NAMALWA (cell line): ENCODE data around the gene IGFBP3.

Experiments
- DNase-seq: peaks from one replicate; pipeline ENCODE4 v3.0.0-alpha.2; 2015; ENCODE audit warnings: low spot score

IGFBP3 gene

DNA sequence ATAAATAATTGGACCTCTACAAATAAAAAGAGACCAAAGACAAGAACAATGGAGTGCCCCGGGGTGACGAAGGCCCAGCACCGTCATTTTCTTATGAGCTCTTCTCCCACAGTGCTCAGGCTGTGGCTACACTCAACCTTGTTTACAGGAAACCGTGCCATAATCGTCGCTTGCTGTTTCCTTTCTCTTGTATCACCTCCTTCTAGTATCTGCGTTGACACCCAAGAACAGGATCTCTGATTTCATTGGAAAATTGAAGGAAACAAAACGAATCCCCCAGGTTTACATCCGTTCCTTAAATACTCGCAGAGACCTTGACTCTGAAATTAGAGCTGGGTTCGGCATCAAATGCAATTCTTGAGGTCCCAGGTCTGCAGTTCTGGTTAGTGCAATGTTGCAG, 1.7 kb upstream of the IGFBP3 start:
- peak; percentile 50 for DNase-seq

DNA sequence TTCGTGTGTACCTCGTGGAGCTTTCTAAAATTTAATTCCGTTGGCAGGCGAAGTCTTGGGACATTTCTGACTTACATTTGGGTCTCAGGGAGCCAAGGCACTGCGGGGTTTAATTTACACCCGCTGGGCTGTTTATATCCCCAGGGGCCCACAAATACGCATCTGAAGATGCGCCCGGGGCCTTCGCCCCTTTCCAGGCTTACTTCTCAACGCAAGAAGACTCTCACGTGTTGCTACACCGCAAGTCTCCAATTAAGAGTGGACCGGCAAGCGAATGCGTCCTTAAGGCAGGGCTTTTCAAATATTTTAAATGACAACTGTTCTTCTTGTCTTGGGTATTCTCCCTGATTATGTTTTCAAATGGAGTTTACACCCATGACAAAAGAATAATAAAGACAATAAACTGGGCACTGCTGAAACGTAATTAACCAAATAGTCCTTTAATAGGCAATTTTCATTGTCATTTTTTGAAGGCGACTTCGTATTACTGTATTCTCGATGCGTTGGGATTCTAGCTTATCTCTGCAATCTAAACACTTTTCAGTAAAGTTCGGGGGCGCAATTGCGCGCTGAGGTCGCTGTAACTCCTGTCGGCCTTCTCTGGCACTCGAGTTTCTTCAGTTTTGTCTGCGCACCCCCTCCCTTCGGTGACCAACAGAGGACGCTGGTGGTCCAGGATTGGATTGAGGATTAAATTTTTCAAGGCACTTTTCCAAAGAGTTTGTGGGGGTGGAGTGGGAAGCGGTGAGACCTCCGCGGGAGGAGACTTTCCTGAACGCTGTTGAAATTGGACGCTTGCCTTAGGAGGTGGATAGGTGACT, 837 bp upstream of the IGFBP3 start:
- DNase-seq, result peak; percentile 39

DNA sequence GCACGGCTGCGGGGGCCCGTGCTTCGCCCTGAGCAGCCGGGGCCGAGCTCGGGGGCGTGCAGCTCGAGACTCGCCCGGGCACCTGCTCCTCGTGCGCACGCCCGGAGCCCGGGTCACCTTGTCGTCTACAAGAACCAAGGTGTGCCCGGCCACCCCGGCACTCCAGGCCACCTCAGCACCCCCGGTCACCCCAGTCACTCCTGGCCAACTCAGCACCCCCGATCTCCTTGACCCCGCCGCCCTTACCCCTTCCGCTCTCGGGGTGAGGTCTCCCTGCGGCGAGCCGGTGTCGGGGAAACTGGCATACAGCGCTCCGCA, 268 bp upstream of the IGFBP3 start:
- DNase-seq, result no peak

DNA sequence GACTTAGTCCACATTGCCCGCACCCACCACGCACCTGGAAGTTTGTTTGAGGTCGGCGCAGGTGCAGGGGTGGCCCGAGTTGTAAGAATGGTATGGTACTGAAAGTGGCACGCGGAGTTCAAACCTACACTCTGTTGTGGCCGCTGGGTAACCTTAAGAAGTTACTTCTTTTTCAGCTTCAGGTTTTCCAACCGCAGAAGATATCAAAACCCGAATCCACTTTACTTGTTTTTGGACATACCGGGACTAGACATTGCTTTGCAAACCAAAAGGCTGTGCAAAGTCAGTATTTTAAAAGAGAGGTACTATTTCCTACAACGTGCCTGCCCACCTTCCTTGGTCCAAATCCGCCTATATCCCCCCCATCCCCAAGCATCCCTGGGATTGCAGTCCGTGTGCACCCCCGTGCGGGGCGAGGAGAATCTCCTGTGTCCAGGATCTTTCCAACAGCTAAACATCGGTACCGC, 1.0 kb downstream of the IGFBP3 start:
- DNase-seq, result no peak

DNA sequence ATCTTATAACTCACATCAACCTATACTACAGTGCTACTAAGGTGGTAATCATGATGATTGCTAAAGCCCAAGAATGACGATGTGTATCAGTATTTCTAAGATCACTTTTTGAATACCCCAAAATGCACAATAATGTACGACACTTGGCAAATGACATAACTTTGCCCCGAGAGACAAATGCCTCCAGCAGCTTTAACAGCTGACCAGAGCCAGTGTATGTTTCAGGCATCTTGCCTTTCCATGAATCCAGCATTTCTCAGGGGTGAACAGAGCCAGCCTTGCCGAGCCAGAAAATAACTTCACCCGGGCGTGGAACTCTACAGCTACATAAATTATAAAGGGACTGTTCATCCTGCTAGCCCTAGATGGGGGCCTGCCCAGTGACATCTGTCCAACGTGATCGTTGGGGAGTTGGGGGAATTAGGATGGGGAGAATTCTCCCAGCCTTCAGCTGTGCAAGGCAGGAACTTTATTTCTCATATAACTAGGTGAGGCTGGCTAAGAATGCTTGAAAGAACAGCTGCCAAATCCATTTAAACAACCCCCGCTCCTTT, 1.8 kb downstream of the IGFBP3 start:
- no peak for DNase-seq

DNA sequence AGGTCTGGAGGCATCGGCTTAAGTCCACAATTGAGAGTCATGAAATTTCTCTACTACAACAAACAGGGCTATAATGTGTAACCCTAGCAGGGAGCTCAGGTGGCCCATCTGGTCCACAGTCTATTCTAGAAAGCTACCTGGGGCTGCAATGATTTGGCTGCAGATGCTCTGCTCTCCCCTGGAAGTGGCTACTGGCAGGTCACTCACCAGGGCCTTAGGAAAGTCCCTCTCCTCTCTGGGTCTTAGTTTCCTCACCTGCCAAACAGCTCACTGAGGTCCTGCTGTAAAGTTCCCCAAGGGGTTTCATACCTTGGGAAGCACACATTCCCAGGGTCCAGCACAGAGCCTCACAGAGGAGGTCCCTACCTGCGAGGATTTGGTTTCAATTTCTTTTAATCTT, 2.5 kb downstream of the IGFBP3 start:
- no peak for DNase-seq

DNA sequence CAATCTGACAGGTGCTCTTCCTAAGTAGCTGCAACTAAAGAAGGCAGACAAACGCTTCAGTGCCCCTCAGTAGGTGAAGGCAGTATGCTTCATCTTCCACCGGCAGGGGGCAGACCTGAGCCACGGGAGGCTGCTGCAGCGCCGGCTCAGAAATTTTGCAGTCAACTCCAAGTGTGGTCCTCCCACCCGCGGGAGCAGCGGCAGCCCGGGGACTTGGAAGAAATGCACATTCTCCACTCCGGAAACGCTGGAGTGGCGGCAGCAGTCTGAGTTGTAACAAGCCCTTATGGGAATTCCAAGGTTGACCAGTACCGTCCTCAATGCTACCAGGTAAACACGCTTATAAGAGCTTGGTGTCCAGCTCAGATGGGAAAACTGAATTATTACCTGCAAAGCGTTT, 3.4 kb downstream of the IGFBP3 start:
- peak; percentile 82 for DNase-seq

DNA sequence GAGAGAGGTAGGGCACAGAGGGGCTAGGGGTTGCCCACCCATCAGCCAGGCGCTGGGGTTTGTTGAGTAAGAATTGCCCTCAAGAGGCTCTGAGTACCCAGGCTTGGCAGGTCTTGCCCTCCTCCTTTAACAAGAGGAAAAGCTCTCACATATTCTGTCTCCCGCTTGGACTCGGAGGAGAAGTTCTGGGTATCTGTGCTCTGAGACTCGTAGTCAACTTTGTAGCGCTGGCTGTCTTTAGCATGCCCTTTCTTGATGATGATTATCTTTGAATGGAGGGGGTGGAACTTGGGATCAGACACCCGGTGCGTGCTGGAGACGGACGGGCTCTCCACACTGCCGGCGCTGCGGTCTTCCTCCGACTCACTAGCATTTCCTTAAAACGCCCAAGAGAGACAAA, 4.0 kb downstream of the IGFBP3 start:
- no peak for DNase-seq

DNA sequence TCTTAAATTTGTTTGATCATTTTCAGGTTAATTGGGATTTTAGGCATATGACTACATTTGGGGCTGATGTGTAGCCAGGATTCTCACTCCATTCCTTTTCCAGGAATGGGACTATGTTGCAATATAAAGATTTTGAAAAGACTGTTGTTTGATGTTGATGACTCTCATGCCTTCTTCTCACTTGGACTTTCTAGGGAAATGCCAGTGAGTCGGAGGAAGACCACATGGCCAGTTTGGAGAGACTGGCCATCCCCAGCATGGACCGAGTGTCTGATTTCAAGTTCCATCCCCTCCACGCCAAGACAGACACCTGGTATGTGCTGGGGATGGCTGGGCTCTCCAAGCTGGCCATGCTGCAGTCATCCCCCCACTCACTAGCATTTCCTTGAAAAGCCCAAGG, 5.5 kb downstream of the IGFBP3 start:
- no peak for DNase-seq

DNA sequence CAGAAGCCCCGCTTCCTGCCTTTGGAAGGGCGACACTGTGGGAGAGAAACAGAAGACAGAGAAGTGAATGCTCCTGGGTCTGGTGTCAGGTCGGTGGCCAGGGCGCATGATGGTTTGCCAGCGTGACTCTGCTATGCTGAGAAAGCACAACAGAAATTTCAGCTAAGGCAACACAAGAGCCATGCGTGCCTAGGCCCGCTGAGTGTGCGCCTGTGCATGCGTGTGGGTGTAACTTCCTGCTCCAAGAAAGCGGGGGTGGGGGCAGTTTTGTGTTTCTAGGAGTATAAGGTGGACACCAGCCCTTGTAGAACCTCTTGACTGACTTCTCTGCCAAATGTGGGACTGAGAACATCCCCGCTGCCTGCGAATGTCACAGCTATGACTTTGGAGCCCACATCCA, 6.2 kb downstream of the IGFBP3 start:
- DNase-seq, result no peak

DNA sequence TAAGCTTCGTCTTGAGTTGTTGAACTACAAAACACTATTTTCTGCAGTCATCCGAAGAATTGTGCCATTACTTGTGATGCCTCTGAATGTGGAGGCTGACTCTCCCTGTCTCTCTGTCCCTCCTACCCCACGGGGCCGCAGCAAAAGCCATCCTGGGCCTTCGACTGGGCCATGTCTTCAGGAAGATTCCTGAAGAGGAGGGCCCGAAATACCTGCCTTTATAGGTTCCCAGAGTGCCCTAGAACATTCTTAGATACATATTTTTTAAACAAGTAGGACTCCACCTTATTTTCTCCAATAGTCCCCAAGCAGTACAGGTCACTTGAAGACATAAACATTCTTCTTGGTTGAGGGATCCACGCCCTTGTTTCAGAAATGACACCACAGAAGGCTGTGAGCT, 8.1 kb downstream of the IGFBP3 start:
- no peak for DNase-seq

DNA sequence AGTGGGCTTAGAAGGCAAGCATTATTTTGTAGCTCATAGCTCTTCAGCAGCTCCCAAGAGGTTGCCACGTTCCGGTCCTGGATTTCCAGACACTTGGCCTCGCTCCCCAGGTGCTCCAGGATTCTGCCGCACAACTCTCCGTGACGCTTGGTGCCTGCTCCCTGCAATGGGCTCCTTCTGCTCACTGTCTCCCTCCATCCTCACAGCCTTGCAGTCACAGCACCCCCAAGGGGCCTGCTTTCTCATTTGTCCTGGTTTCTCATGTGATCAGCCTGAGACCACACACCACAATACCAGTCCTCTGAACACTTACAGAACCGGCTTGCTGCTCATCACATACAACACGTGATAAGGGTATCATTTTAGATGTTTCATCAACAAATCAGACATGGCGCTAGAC, 9.8 kb downstream of the IGFBP3 start:
- no peak for DNase-seq

DNA sequence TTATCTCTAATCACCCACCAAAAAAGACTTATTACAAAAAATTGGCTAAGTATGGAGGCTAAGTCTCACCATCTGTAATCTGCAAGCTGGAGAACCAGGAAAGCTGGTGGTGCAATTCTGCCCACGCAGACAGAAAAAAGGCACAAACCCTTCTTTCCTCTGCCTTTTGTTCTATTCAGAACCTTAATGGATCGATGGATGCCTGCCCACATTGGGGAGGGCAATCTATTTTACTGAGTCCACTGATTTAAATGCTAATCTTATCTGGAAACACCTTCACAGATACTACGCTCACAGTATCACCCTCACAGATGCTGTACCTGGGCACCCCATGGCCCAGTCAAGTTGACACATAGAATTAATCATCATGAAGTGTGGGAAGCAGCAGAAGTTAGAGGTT, 10.2 kb downstream of the IGFBP3 start:
- no peak for DNase-seq

DNA sequence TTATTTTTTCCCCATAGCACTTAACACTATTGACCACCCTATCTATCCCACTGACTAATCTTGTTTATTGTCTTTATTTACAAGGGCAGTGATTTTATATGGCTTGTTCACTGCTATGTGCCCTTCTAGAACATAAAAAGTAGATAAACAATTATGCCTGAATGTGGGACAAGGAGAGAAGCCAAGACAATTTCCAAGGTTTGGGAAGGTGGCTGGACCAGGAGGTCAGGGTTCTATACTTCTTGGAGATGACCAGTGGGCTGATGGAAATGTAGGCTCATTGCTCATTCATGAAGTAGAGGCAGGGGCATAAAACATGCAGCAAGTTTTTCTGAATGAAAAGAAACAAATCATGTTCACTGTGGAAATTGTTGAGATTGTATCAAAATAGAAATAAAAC, 11.5 kb downstream of the IGFBP3 start:
- DNase-seq, result no peak

DNA sequence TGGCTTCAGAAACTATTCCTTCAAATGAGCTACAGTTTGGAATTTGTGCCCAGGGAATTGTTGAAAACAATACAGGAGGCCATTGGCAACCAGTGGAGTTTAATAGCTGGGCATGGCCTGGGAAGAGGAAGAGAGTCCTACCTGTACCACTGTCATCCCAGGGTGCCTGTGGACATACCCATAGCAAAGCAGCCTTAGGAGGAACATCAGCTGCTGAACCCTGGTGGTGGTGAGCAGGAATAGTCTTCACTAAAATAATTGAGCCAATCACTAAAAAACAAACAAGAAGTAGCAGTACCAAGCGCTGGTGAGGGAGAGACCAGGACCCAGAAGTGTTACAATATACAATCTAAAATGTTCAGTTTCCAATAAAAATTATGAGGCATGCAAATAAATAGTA, 18.3 kb downstream of the IGFBP3 start:
- no peak for DNase-seq

DNA sequence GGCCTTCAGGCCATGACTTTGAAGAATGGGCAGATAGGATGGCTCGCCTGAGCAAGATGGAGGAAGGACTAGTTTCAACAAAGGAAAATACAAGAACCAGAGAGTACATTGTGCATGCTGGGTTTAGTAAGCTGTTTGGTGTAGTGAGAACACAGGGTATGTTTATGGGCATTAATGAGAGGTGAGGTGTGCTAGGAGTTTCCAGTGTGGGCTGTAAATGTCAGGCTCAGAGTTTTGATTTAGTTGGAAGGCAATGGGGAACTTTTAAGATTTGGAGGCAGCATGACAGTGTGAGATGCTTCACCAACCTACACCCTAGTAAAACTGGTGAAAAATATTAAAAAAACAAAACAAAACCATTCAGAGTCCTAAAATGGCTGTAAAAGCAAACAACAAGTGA, 19.5 kb downstream of the IGFBP3 start:
- DNase-seq, result no peak

DNA sequence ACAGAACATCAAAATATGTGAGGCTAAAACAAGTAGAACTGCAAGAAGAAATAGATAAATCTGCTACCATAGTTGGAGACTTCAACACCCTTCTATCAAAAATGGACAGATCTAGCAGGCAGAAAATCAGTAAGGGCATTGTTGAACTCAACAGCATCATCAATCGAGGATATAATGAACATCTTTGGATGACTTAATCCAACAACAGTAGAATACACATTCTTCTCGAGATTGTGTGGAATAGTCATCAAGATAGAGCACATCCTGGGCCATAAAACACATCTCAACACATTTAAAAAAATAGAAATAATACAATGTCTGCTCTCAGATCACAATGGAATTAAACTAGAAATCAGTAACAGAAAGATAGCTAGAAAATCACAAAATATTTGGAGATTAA, 22.9 kb downstream of the IGFBP3 start:
- no peak for DNase-seq

DNA sequence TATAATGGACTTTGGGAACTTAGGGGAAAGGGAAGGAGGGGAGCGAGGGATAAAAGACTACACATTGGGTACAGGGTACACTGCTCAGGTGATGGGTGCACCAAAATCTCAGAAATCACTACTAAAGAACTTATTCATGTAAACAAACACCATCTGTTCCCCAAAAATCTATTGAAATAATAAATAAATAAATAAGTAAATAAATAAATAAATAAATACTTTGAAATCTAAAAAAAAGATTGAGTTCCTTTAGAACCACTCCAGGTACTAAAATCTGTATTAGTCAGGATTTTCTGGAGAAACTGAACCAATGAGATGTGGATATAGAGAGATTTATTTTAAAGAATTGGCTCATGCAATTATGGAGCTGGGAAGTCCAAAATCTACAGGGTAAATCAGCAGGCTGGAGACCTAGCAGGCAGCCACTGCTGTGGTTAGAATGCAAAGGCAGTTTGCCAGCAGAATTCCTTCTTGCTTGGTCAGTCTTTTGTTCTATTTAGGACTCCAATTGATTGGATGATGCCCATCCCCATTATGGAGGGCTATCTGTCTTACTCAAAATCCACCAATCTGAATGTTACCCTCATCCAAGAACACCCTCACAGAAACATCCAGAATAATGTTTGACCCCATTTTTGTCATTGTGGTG, 23.9 kb downstream of the IGFBP3 start:
- DNase-seq, result no peak

DNA sequence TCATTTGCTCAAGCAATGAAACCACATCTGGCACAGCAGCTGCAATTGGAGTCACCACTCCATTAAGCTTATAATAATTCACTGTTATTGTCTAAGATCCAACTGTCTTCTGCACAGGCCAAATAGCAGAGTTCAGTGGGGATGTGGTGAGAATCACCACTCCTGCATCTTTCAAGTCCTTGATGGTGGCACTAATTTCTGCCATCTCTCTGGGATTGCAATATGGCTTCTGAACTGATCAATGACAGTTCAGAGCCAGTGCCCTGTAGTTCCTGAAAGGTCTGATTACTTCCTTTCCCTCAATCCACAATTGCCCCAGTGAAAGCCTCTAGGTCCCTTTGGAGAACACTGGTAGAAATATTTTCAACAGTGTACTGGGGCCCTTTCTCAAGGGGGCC, 26.4 kb downstream of the IGFBP3 start:
- no peak for DNase-seq

DNA sequence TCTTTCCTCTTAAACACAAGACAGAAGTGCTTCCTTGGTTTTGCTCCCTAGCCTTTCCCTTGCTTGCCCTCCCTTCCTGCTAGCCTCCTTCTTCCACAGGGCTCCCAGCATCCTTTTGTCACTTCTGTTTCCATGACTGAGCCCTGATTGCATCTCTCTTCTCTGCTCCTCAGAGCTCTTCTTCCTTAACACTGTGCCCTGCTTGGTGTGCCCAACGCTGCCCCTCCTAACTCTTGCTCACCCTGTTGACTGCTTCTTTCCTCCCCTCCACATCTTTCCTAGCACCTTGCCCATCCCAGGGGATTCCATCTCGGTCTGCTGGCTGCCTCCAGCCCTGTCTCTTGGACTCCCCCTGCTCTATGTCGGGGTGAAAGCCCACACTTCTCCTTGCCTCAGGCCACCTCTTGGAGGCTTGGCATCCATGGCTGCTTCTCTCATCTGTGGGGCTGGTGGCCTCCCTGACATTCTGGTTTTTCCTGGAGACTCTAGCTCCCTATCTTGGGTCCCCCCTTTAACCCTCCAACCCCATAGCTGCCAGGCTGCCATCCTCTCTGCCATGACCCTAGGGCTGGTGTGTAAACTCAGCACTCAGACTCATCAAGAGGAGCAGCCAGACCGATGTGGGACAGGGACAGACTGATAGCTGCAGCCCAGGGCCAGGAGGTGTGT, 26.9 kb downstream of the IGFBP3 start:
- no peak for DNase-seq

DNA sequence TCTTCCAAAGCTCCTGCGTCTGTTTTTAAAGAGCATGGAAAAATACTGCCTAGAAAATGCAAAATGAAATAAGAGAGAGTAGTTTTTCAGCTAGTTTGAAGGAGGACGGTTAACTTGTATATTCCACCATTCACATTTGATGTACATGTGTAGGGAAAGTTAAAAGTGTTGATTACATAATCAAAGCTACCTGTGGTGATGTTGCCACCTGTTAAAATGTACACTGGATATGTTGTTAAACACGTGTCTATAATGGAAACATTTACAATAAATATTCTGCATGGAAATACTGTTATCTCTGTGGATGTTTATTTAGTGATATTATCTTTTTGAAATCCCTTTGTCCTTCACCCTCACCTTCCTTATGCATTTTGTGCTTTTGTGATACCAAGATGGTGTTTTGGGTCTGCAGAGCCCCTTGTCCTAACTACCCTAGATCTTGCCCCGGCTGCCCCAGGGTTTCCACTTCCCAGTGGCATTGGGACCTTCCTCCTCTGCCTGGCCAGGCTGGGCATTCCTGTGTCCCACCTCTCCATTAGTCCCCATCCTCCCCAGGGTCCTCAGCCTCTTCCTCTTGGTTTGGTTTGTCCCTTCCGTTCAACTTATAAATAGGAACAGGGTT, 27.6 kb downstream of the IGFBP3 start:
- no peak for DNase-seq

DNA sequence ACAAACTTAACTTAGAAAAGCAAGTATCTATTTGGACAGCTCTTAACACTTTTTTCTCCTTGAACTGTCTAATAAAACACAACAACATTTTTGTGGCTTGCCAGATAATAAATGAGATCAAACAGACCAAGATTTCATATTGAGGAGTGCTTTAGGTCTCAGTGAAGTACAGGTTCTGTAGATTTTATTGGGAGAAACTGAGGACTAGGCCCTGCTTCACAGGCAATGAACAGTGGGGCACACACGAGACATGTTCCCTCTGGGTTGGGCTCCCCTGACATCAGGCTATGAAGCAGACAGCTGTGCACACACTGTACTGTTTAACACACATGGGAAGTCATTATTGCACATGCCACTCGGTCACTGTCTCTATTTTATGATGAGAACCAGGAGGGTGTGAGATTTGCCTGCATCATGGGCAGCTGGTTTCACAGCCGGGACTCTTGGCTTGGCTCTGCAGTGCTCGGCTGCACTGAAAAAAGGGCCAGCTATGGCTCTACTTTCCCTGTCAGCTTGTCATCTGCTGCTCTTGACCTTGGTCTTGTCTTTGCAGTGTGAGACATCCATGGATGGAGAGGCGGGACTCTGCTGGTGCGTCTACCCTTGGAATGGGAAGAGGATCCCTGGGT, 28.6 kb downstream of the IGFBP3 start:
- DNase-seq, result no peak
